GM23338 (cell line): ENCODE results near the gene FYCO1.

ENCODE experiments used
- CTCF ChIP-seq, 2 experiments: fragments of 200-600 bp in 1 of 2; sonication (generic) in 1 of 2; conservative IDR thresholded peaks; 2 replicates each; pipeline versions ENCODE4 v1.5.1 to v1.6.1; 2016 to 2017; ENCODE audit warnings: antibody characterized with exemption in 2 of 2, low read depth in 2 of 2, mild to moderate bottlenecking in 2 of 2, moderate library complexity in 1 of 2
- EZH2 ChIP-seq: fragments of 200-600 bp; sonication (generic); IDR thresholded peaks from one replicate; pipeline ENCODE4 v1.8.0; 2017; ENCODE audit warnings: antibody characterized with exemption, mild to moderate bottlenecking, low read depth; ENCODE audit not compliant: unreplicated experiment
- ZNF114 ChIP-seq: fragments of 250-450 bp; sonication (Bioruptor Pico); IDR thresholded peaks from 2 replicates; pipeline ENCODE4 v1.5.0; 2020; ENCODE audit warnings: mild to moderate bottlenecking, moderate library complexity

- TF ChIP-seq CTCF (conservative IDR thresholded peaks at IDR 0.05; ENCODE audit: low read depth in 2 of 2) (no peak), EZH2 (no peak), ZNF114 (no peak)
Observed at GRCh38 chr3:45979378-45979777, 16.2 kb downstream of the FYCO1 start.
